Measurements from ENCODE around the gene UNC5A.

The UNC5A gene

GRCh38 chr5:176814836-176815438 is 4.6 kb downstream of the UNC5A start:
- no peak for DNase-seq (ENCODE audit: extremely low read depth, insufficient read length)
- Histone ChIP-seq H3K27me3 (replicated peaks; ENCODE audit: control insufficient read depth, insufficient read depth, low read length) (peaks cover 4% of the 10 kb centered on the region), H3K36me3 (ENCODE audit: control insufficient read depth, insufficient read depth, low read length) (no peaks in the 10 kb centered on the region), H3K4me3 (replicated peaks; ENCODE audit: low read depth, low read length) (no peak overlapping the region)
- TF ChIP-seq, protein P1, sequence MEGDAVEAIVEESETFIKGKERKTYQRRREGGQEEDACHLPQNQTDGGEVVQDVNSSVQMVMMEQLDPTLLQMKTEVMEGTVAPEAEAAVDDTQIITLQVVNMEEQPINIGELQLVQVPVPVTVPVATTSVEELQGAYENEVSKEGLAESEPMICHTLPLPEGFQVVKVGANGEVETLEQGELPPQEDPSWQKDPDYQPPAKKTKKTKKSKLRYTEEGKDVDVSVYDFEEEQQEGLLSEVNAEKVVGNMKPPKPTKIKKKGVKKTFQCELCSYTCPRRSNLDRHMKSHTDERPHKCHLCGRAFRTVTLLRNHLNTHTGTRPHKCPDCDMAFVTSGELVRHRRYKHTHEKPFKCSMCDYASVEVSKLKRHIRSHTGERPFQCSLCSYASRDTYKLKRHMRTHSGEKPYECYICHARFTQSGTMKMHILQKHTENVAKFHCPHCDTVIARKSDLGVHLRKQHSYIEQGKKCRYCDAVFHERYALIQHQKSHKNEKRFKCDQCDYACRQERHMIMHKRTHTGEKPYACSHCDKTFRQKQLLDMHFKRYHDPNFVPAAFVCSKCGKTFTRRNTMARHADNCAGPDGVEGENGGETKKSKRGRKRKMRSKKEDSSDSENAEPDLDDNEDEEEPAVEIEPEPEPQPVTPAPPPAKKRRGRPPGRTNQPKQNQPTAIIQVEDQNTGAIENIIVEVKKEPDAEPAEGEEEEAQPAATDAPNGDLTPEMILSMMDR (IDR thresholded peaks at IDR 0.05; ENCODE audit: insufficient read depth, low read length, poor library complexity, severe bottlenecking): no peak

DNA sequence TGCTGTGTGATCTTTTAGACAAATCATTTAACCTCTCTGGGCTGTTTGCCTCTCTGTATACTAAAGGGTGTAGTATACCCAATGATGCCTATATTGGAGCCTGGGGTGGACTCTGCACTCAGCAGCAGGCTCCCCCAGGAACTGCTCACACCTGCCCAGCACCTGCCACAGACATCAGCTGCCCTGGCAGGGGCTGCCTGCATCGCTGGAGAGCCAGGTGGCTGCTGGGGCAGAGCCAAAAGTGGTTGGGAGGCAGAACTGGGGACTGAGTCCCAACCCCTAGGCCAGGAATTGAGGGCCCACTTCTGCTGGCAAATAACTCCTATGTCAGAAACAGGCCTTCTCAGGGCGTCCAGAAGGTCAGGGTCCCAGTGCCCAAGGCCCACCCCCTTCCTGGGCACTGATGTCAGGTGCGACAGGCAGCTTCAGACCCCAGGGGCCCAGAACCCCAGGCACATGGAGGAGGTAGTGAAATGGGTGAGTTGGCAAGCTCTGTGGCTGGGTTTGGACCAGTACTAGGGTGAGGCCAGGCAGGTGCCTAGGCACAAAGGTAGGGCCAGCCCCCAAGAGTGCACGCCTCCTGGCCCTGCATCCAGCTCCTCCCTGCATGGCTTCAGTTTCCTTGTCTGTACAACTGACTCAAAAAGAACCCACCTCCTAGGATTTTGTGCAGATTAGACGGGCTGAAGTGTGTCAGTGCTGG is 5.8 kb downstream of the UNC5A start:
- H3K36me3 ChIP-seq (ENCODE audit: control insufficient read depth, insufficient read depth, low read length): no peaks in the 10 kb centered on the region
- no peak overlapping the region for H3K4me3 ChIP-seq (replicated peaks; ENCODE audit: low read depth, low read length)
- TF ChIP-seq, protein P1 (IDR thresholded peaks at IDR 0.05; ENCODE audit: insufficient read depth, low read length, poor library complexity, severe bottlenecking): no peak
- no peak for DNase-seq (ENCODE audit: extremely low read depth, insufficient read length)
- H3K27me3 ChIP-seq (replicated peaks; ENCODE audit: control insufficient read depth, insufficient read depth, low read length): peaks cover 4% of the 10 kb centered on the region

DNA sequence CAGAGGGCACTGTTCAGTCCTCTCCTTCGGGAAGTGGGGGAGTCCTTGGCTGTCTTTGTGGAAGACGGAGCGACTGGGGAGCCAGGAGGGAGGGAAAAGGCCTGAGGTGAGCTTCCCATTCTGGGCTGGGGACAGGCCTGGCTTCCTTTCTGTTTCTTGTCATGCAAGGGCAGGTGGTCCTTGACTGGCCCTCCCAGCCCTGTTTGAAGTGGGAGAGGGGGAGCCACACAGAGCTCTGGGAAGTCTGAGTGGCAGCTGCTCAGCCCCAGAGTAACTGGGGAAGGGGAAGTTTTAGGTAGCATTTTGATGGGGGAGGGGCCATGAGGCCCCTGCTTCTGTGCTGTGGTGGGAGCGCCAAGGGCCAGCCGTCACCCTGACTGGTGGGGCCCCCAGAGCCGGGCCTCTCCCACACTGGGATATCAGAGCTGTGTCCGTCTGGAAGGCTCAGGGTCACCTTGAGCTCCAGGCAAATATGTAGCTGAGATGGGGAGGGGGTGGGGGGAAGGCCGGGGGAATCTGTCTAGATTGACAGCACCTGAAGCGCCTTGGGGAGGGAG is 6.5 kb downstream of the UNC5A start:
- TF ChIP-seq, protein P1 (IDR thresholded peaks at IDR 0.05; ENCODE audit: insufficient read depth, low read length, poor library complexity, severe bottlenecking): no peak
- Histone ChIP-seq H3K36me3 (ENCODE audit: control insufficient read depth, insufficient read depth, low read length) (no peaks in the 10 kb centered on the region), H3K4me3 (replicated peaks; ENCODE audit: low read depth, low read length) (no peak overlapping the region), H3K27me3 (replicated peaks; ENCODE audit: control insufficient read depth, insufficient read depth, low read length) (peaks cover 3% of the 10 kb centered on the region)
- no peak for DNase-seq (ENCODE audit: extremely low read depth, insufficient read length)

DNA sequence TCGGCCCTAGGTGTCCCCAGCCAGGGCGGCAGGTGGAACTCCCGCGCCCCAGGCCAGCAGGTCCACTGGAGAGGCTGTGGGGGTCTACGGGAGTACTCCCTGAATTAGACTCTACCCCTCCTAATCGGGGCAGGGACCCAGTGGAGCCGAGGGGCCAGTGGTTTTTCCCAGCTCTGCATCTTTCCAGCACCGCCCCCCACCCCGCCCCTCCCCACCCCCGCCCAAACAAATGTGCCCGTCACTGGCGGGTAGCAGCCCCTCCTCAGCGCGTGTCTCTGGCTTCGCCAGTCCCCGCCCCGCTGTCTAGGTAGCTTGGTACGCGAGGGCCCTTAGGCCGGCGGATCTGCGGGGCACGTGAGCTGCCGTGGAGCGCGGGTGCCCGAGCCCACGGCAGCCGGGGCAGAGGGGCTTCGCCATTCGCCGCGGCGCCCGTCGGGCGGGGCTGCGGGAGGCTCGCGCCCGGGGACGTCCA is 7.0 kb downstream of the UNC5A start:
- no peaks in the 10 kb centered on the region for H3K36me3 ChIP-seq (ENCODE audit: control insufficient read depth, insufficient read depth, low read length)
- no peak for DNase-seq (ENCODE audit: extremely low read depth, insufficient read length)
- H3K4me3 ChIP-seq (replicated peaks; ENCODE audit: low read depth, low read length): no peak overlapping the region
- peaks cover 3% of the 10 kb centered on the region for H3K27me3 ChIP-seq (replicated peaks; ENCODE audit: control insufficient read depth, insufficient read depth, low read length)
- TF ChIP-seq, protein P1 (IDR thresholded peaks at IDR 0.05; ENCODE audit: insufficient read depth, low read length, poor library complexity, severe bottlenecking): no peak

DNA sequence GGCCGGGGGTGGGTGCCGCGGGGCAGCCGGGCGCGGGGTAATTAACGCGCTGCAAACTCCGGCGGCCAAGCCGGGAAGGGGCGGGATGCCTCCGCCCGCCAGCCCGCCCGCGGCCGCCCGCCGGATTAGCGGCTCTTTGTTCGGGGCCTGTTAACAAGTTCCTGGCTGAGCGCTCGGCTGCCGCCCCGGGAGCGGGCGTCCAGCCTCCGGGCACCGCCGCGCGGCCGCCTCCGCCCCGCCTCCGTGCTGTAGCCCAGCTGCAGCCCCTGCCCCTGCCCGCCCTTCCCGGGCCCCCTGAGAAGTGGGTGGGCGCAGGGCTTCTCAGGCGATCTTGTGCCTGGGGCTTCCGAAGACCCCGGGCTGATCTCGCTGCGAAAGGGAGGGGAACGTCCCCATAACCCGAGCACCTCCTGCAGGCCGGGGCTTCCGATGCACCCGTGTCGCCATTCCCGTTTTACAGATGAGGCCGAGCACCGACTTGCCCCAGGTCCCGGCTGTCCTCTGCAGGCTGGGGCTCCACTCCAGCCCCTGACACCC is 7.5 kb downstream of the UNC5A start:
- TF ChIP-seq, protein P1 (IDR thresholded peaks at IDR 0.05; ENCODE audit: insufficient read depth, low read length, poor library complexity, severe bottlenecking): peak; percentile 50
- Histone ChIP-seq H3K36me3 (ENCODE audit: control insufficient read depth, insufficient read depth, low read length) (no peaks in the 10 kb centered on the region), H3K4me3 (replicated peaks; ENCODE audit: low read depth, low read length) (peak overlapping the region; percentile 31), H3K27me3 (replicated peaks; ENCODE audit: control insufficient read depth, insufficient read depth, low read length) (peaks cover 3% of the 10 kb centered on the region)
- DNase-seq (ENCODE audit: extremely low read depth, insufficient read length): no peak

All from GM06990 (cell line).